H1 (cell line): ENCODE measurements around the gene GMPR2. TPM values are rescaled to one million over a fixed set of nuclear protein-coding genes. Genes with fewer than 3 reads are reported as not detected.

Experiments used
- CTBP2 ChIP-seq: IDR thresholded peaks from 2 replicates; pipeline ENCODE4 v1.7.0; 2011; ENCODE audit warnings: borderline replicate concordance, mild to moderate bottlenecking, moderate library complexity, mixed read lengths, low read length; ENCODE audit not compliant: insufficient read depth, insufficient read length
- JUN ChIP-seq: IDR thresholded peaks from 2 replicates; pipeline ENCODE4 v1.6.1; 2011; ENCODE audit warnings: low read depth, mild to moderate bottlenecking, improper control_type of control experiment, low read length
- SAP30 ChIP-seq: fragments of 300-600 bp; sonication (generic); IDR thresholded peaks from 2 replicates; pipeline ENCODE4 v1.7.1; 2012; ENCODE audit warnings: low read length, moderate library complexity, mild to moderate bottlenecking, inconsistent platforms; ENCODE audit not compliant: insufficient read depth, insufficient replicate concordance
- SIN3A ChIP-seq, 2 experiments: IDR thresholded peaks in 1 of 2; conservative IDR thresholded peaks in 1 of 2; 2 replicates each; pipeline ENCODE4 v1.6.1; 2011 to 2012; ENCODE audit warnings: low read length in 2 of 2, improper control_type of control experiment in 1 of 2, low read depth in 1 of 2, mild to moderate bottlenecking in 1 of 2
- TBP ChIP-seq: IDR thresholded peaks from 2 replicates; pipeline ENCODE4 v1.6.1; 2011; ENCODE audit warnings: low read depth, low read length, improper control_type of control experiment
- polyA plus RNA-seq, 7 experiments: library from polyadenylated mRNA; depleted of rRNA in 3 of 7; stranded (reverse) in 5 of 7; unstranded in 2 of 7; fragments of >200 nt in 5 of 7; fragments of 200-250 nt in 2 of 7; gene quantifications; 1 replicate in 5 of 7; 2 replicates in 1 of 7; 4 replicates in 1 of 7; pipeline versions ENCODE4 v1.2.1 to v1.2.3, GENCODE V29; 2011 to 2013; ENCODE audit warnings: missing spikeins in 2 of 7, mixed read lengths in 2 of 7
- total RNA-seq: library from RNA; stranded (reverse); fragmentation: NEBNext Ultra II Directional; extraction: Animal tissue kit (Norgen Biotek cat#: 25700); gene quantifications from 2 replicates; pipeline ENCODE4 v1.2.1, GENCODE V29; 2021

Gene GMPR2
- total and polyA plus RNA-seq, 2 of the 8 experiments (the other 6 are each of a cell fraction or from before 2014, with no cell fraction given), result 61.6 to 85.3 TPM

DNA sequence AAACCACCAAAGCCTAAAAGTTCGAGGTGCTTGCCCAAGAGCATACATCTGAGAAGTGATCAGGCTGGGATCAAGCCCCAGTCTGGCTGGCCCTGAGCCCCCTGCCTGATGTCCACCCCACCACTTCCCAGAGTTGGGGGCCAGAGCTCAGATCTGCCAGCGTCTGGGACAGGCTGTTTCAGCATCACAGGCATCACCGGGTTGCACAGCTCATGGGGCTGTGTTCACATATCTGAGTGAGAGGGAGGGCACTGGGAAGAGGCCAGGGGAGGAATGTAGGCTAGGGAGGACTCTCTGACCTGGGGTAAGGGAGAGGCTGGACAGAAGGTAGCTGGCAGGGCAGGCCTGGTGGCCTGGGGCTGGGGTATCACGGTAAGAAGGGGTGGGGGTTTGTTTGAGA is 24.2 kb downstream of the GMPR2 start (continued):
- TF ChIP-seq TBP (no peak), SIN3A (conservative IDR thresholded peaks at IDR 0.05 in 1 of 2, IDR thresholded peaks at IDR 0.05 in 1 of 2; ENCODE audit: low read depth in 1 of 2, low read length in 2 of 2) (no peak), JUN (no peak), CTBP2 (no peak), SAP30 (no peak)
